HG03025 (cell line): ENCODE results near the gene MCF2L.

ENCODE experiments used
- ATAC-seq: cut with Tn5 transposase; IDR thresholded peaks from one replicate; pipeline ENCODE4 v1.9.1; 2021; ENCODE audit warnings: mild to moderate bottlenecking, moderate library complexity; ENCODE audit not compliant: unreplicated experiment, low FRiP score

Gene MCF2L

GRCh38 chr13:113013878-113014751 lies 45.1 kb downstream of the MCF2L start:
- no peak for ATAC-seq

GRCh38 chr13:113014752-113015745 lies 46.0 kb downstream of the MCF2L start:
- ATAC-seq, result no peak

GRCh38 chr13:113015826-113016525 lies 47.0 kb downstream of the MCF2L start:
- no peak for ATAC-seq

- ATAC-seq, result no peak
Observed at GRCh38 chr13:113016526-113017295, 47.7 kb downstream of the MCF2L start.

GRCh38 chr13:113017506-113018215 lies 48.6 kb downstream of the MCF2L start:
- ATAC-seq, result no peak

- no peak for ATAC-seq
Observed at GRCh38 chr13:113018676-113019465, 49.9 kb downstream of the MCF2L start.

- ATAC-seq, result no peak
Observed at GRCh38 chr13:113020323-113021080, 51.5 kb downstream of the MCF2L start.

- ATAC-seq, result no peak
Observed at GRCh38 chr13:113021391-113021790, 52.4 kb downstream of the MCF2L start.

GRCh38 chr13:113021811-113022210 lies 52.8 kb downstream of the MCF2L start:
- ATAC-seq, result no peak

GRCh38 chr13:113022391-113022744 lies 53.4 kb downstream of the MCF2L start:
- no peak for ATAC-seq

GRCh38 chr13:113022745-113023574 lies 53.9 kb downstream of the MCF2L start:
- ATAC-seq, result no peak

- ATAC-seq, result no peak
Observed at GRCh38 chr13:113023694-113024430, 54.8 kb downstream of the MCF2L start.

- ATAC-seq, result no peak
Observed at GRCh38 chr13:113024466-113024865, 55.5 kb downstream of the MCF2L start.

GRCh38 chr13:113026391-113026910 lies 57.4 kb downstream of the MCF2L start:
- no peak for ATAC-seq

GRCh38 chr13:113027095-113027494 lies 58.1 kb downstream of the MCF2L start:
- ATAC-seq, result no peak

GRCh38 chr13:113027566-113027965 lies 58.6 kb downstream of the MCF2L start:
- no peak for ATAC-seq
